T47D (cell line): ENCODE measurements around the gene CYP2B6.

ENCODE experiments used
- DNase-seq, 2 experiments: peaks; one replicate each; pipeline versions ENCODE4 v3.0.0 to v3.0.0-alpha.2; 2011 to 2012; ENCODE audit warnings: low read depth in 1 of 2, low spot score in 1 of 2
- JUND ChIP-seq: IDR thresholded peaks from 2 replicates; pipeline ENCODE4 v1.6.1; 2012; ENCODE audit warnings: low read depth
- in situ Hi-C: cut with HindIII; loops from 2 replicates; pipeline ENCODE4 v1.10.0; 2016; ENCODE audit warnings: low sequenced_read_pairs, low pct_unique_long_range_greater_than_20kb

CYP2B6 gene

DNA sequence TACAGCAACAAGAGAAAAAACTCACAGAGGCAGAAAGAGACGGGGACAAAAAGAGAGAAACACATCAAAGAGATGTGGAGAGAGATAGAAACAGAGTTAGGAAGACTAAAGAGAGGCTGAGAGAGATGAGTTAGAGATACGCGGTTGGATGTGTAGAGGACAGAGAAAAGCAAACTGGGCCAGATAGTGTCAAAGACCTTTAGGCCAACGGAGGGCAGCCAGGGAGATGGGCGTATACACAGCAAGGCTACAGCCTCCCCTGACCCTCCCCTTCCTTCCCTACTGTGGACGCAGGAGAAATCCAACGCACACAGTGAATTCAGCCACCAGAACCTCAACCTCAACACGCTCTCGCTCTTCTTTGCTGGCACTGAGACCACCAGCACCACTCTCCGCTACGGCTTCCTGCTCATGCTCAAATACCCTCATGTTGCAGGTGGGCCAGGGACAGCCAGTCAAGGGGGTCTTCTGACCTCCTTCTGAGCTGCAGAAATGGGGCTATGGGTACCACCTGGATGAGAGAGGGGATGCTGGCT lies 18.7 kb downstream of the CYP2B6 start:
- no peak for TF ChIP-seq JUND
- in situ Hi-C loops = no loop called here
- DNase-seq = no peak

DNA sequence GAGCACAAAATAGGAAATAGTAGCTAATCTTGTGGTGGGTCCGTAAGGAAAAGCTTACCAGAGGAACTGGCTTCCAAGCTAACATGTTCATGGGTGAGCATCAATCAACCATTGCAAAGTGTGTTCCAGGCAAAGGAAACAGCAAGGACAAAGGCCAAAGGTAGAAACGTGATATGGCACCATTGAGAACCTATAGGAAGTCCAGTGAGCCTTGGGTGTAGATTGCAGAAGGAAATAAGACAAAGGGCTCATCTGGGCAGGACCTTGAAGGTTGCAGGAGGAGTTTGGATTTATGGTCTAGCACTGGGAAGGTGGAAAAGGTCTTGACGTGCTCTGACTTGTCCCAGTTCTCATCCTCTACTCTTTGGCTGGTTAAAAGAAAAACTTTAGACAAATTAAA lies 22.3 kb downstream of the CYP2B6 start:
- TF ChIP-seq JUND = no peak
- in situ Hi-C loops = no loop called here
- DNase-seq = no peak

GRCh38 chr19:41014643-41015042 lies 23.6 kb downstream of the CYP2B6 start:
- no peak for TF ChIP-seq JUND
- in situ Hi-C loops = no loop called here
- no peak for DNase-seq

DNA sequence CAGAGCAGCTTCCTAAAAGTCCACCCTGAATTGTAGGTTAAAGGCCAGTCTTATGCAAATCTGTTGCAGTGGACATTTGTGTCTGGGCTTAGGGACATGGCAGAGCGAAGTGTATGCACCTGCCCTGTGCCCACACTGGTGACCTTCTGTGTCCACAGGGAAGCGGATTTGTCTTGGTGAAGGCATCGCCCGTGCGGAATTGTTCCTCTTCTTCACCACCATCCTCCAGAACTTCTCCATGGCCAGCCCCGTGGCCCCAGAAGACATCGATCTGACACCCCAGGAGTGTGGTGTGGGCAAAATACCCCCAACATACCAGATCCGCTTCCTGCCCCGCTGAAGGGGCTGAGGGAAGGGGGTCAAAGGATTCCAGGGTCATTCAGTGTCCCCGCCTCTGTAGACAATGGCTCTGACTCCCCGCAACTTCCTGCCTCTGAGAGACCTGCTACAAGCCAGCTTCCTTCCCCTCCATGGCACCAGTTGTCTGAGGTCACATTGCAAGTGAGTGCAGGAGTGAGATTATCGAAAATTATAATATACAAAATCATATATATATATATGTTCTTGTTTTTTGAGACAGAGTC lies 25.5 kb downstream of the CYP2B6 start:
- no peak for DNase-seq
- in situ Hi-C loops = no loop called here
- no peak for TF ChIP-seq JUND

DNA sequence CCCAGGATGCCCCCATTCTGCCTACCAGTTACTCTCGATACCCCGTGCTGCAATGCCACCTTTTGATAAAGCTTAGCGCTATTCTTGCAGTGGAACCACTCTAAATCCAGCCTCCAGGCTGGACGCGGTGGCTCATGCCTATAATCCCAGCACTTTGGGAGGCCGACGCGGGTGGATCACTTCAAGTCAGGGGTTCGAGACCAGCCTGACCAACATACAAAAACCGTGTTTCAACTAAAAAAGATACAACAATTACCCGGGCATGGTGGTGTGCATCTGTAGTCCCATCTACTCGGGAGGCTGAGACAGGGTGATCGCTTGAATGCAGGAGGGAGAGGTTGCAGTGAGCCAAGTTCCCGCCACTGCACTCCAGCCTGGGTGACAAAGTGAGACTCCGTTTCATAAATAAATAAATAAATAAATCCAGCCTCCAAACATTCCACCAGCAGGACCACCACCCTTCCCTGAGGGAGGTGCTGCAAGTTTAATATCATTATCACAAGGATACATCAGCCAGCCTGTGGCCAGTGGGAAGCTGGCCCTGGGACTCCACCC lies 27.7 kb downstream of the CYP2B6 start:
- in situ Hi-C loops = no loop called here
- no peak for DNase-seq
- TF ChIP-seq JUND = no peak

- DNase-seq = peak in 1 of 2 experiments; percentile 58
- in situ Hi-C loops = no loop called here
- no peak for TF ChIP-seq JUND
These were observed 28.3 kb downstream of the CYP2B6 start for GRCh38 chr19:41019346-41019745.

DNA sequence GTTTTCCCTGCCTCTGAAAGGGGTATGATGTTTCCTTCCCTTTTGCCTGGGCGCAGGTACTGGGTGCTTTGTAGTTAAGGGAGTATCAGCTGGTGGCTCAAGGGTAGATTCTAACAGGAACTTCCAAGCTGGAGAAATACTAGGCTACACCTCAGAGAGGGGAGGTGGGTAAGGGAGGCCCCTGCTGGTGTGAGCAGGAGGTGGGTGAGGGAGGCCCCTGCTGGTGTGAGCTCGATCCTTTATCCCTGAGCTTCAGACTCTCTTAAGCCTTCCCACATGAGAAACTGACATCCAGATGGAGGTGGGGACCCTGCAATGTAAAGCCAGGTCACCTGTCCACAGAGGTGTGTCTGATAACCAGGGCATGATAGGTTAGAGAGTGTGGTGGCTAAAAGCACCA lies 32.1 kb downstream of the CYP2B6 start:
- TF ChIP-seq JUND = no peak
- no peak for DNase-seq
- in situ Hi-C loops = no loop called here

- no peak for DNase-seq
- in situ Hi-C loops = no loop called here
- no peak for TF ChIP-seq JUND
These were observed 34.3 kb downstream of the CYP2B6 start for GRCh38 chr19:41025411-41025810.

DNA sequence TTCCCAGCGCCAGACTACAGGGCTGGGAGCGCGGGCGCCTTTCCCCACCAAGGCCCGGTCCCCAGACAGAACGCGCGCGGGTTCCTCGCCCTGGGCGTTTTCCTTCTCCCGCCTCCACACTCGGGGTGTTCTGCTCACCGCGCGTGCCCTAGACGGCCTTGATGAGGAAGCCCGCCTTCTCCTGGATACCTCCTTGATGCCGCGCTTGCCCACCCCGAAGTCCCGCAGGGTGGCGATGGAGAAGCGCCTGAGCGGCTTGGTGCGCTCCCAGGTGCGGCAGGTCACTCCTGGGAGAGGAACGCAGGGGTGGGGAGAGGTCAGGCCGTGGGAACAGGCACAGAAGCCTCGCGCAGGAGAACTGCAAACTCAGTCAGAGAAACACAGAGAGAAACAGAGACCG lies 34.8 kb downstream of the CYP2B6 start:
- DNase-seq = no peak
- in situ Hi-C loops = no loop called here
- no peak for TF ChIP-seq JUND

DNA sequence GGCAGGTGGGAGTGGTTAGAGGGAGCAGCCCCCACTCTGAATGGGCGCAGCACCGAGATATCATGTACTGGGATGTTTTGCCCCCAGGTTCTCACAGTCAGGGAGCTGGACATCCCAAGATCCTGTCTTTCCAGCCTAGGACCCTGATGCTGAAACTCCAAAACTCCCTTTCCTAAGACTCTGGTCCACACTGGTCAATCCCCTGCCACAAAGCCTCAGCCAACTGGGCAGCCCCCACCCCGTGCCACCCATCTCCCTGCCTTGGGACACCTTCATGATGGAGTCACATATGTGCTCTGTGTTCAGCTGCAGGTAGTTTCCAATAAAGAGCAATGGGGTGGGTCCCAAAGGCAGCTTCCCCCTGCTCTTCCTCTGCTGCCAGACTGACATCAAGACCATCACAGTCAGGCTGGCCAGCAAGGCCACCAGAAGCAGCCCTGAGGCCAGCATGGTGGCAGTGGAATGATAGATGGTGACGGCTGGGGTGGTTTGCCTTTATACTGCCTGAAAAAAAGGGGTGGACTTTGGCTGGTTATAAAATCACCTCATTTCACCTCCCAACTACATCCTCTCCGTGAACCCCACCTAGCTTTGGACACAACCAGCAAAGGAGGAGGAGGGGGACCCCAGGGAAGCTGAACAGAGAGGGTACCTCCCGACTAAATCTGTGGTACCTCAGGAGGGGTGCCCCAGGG lies 36.3 kb downstream of the CYP2B6 start:
- no peak for DNase-seq
- TF ChIP-seq JUND = no peak
- in situ Hi-C loops = no loop called here

DNA sequence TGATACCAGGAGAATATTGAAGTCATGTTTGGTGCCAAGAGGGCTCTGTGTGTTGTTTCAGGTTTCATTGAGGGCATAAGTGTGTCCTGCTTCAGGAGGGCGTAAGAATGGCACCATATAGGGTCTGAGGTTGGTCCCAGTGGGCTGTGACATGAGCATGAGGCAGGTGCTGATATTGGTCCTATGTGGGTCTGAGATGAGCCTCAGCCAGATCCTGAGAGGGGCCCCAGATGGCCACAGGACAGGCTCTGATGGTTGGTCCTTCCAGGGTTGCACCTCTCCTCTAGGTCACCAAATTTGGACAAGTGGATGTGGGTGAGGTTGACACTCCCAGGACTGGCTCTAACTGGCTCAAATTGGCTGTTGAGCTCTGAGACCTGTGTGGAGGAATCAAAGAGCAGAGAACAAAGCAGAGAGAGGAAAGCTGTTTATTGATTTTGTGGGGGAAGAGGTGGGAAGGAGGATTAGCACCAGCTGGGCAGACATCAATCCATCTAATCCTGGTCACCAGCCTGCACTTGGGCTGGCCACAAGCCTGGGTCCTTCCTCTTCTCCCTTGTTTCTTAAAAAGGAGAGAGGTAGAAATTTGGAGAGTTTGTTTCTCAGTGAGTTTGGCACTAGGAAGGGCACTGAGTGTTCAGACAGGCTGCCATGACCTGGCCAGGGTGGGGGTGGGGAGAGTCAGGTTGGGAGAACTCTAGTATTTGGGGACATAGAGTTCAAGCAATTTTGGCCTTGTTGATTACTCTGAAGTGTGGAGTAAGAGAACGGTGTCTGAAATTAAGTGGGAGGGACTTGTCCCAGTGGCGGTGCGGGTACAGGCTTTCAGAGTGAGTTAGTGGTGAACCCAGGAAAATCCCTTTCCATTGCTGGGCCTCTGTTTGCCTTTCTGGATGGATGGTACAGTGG lies 38.7 kb downstream of the CYP2B6 start:
- in situ Hi-C loops = no loop called here
- DNase-seq = no peak
- no peak for TF ChIP-seq JUND

DNA sequence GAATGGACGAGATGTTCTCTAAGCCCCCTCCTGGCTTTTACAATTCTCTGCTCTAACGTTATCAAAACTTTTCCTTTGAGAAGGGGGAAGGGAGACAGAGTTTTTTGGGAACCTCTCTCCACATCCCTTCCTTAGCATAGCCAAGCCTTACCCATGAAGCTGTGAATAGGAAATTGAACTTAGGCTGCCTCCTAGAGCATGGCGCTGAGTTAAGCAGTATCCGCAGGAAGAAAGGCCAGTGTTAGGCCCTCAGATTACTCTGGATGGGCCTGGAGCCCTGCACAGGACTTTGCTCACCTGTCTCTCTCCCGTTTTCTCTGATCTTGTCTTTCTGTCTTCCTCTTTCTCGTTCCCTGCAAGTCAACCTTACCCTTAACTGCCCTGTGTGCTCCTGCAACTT lies 39.6 kb downstream of the CYP2B6 start:
- peak in 1 of 2 experiments; percentile 51 for DNase-seq
- TF ChIP-seq JUND = no peak
- in situ Hi-C loops = no loop called here
